Right forelimb (tissue), 1 donor: ENCODE data around the gene RNF144A.

Experiments
- DNase-seq: peaks from one replicate; pipeline ENCODE4 v3.0.0-alpha.2; 2018

RNF144A gene

DNA sequence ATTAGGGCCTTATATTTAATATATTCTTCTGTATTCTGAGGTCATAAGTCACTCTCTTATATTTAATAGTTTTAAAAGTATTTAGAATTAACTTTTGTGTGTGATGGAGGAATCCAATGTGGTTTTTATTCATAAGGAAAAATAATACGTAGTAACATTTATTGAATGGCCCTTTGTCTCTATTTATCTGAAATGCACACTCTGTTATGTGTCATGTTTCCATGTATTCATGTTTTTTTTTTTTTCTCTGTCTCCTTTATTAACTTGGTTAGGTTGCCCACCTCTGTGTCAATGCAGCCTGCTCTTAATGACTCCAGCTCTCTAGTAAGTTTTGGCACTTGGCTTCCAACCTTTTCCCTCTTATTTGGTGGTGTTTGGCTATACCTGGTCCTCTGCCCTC, 33.8 kb downstream of the RNF144A start:
- DNase-seq, result no peak

DNA sequence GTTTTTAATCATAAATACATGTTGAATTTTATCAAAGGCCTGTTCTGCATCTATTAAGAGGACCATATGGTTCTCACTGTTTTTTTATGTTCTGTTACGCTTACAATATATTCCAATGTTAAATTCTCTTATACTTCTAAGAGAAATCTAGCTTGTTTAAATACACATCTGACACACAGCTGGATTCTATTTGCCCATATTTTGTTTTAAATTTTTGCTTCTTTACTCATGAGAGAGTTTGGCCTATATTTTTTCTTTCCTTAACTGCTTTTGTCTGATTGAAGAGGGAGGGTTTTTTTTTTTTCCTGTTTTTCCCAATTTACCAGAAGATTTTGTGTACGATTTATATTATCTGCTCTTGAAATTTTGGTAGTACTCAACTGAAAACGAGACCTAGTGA, 34.9 kb downstream of the RNF144A start:
- DNase-seq, result no peak

DNA sequence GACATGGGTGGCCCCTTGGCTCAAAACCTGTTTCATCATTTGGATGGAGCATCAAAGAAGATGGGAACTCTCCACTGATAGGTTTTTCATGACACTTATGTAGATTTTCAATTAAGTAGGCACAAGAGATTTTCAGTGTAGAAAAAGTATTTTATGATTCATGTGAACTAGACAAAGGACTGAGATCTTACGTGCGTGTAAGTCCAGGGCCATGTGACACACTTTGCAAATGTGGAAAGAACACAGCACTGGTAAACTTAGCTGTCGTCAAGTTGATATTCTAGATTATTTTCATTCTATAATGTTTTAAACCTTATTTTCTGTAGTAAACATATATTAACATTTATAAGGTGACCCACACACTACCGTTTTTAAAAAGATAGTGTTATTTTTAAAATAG, 37.4 kb downstream of the RNF144A start:
- DNase-seq, result no peak

DNA sequence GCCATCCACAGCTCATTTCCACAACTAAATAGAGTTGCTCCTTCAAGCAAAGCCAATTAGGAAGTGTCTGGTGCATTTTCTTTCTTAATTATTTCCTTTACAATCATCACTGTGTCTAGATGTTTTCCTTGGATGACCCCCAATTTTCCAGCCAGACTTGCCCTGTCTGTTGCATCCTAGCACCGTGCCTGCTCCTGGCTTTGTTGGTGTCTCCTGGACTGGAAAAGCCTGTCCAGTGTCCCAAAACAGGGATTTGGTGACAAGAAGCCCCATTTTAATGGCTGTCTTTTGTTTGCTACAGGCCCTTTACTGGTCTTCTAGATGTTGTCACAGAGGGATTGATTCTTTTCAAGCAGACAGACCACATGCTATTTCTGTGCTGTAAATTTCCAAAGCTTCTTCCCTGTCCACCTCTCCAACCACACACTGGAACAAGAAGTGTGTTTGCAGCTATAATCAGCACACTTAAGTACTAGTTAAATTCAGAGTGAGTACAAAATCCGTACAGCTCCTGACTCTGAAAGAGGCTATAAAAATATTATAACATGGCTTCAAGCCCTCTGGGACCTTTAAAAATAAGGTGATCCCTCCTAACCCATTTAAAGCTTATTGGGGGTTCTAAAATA, 38.4 kb downstream of the RNF144A start:
- no peak for DNase-seq

DNA sequence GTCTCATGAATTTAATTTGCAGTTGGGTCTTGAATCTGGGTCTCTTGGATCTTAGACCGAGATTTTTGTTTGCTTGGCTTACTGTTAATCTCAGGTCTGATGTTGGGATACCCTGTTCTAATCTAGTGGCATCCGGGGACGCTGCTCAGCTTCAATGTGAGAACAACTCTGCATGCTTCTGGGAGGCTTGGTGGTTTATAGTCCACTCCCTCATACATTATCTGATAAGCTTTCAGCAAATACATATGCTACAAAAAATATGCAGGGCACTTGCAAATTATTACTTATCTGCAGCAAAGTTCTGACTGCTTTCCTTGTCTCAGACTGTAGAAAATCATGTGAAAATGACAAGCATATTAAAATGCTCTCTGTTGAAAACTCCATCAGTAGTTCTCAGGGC, 39.4 kb downstream of the RNF144A start:
- no peak for DNase-seq

- no peak for DNase-seq
These were observed 40.0 kb downstream of the RNF144A start for GRCh38 chr2:6957031-6957714.

- DNase-seq, result no peak
These were observed 40.9 kb downstream of the RNF144A start for GRCh38 chr2:6957910-6958615.

GRCh38 chr2:6958616-6959235, 41.5 kb downstream of the RNF144A start:
- DNase-seq, result no peak

DNA sequence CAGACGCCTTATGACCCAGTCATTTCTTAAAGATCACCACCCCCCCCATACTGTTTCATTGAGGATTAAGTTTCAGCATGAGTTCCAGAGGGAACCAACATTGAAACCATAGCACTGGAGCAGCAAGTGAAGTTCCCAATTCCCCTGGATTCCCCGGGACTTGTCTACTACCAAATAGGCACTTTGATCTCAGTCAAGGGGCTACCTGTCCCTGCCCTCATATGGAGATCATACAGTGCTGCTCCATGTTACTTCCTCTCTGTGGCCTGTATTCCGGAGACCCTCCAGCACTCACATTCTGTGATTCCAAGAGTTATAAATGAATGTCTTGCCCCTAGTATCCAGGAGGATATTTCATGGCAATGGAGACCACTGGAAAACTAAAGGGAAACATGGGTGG, 42.5 kb downstream of the RNF144A start:
- DNase-seq, result no peak

DNA sequence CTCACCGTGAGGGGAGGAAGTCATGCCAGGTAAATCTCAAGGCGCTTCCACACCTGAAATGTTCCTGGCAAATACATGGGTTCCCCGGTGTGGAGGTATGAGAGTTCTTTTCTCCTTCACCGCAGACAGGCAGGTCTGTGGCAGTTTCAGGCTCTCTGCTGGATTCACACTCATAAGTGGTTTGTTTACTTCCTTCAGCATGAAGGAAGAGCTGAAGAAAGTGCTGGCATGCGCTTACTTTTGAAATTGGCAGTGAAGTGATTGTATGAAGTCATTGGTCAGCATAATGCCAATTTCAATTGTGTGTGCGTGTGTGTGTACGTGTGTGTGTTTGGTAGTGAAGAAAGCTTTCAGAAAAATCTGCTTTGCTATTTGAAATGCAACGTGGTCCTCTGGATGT, 43.4 kb downstream of the RNF144A start:
- no peak for DNase-seq

GRCh38 chr2:6963727-6964126, 46.5 kb downstream of the RNF144A start:
- DNase-seq, result no peak

GRCh38 chr2:6965071-6965795, 48.0 kb downstream of the RNF144A start:
- no peak for DNase-seq

- DNase-seq, result no peak
These were observed 49.3 kb downstream of the RNF144A start for GRCh38 chr2:6966446-6966940.

GRCh38 chr2:6967301-6967700, 50.1 kb downstream of the RNF144A start:
- DNase-seq, result no peak

DNA sequence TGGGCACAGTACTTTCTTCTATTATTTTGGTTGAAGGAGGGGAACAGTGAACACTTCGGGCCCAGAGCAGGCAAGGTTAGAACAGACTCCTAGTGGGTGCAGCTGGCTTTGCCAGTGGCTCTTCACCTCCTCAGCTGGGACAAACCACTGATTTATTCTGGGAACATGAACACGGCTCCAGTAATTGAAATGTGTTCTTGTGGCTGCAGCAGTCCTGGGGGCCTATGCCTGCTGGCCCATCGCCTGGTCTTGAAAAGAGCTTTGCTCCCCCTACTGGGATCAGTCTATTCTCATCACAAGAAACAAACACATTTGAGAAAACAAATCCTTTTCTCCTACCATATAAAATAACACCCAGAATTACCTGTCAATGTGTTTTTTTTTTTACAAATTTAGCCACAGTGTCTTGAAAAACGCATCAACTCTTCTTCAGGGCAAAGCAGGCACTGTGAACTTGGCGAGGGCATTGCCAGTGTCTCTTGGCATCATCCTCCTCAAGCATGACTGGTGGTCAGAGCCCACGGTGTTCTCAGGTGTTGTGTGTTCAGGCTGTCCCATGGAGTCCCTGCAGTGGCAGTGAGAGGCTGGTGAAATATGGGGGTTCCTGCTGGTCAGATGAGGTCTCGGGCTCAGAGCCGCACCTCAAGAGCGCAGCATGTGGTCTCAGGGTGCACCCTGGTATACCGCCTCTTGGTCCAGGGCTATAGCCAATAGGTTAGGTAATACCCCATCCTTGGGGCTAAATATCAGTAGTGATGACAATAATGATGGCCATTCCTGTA, 51.3 kb downstream of the RNF144A start:
- peak; percentile 61 for DNase-seq

- no peak for DNase-seq
These were observed 53.3 kb downstream of the RNF144A start for GRCh38 chr2:6970551-6970950.

GRCh38 chr2:6970976-6971480, 53.8 kb downstream of the RNF144A start:
- no peak for DNase-seq

GRCh38 chr2:6971502-6971901, 54.3 kb downstream of the RNF144A start:
- DNase-seq, result no peak

DNA sequence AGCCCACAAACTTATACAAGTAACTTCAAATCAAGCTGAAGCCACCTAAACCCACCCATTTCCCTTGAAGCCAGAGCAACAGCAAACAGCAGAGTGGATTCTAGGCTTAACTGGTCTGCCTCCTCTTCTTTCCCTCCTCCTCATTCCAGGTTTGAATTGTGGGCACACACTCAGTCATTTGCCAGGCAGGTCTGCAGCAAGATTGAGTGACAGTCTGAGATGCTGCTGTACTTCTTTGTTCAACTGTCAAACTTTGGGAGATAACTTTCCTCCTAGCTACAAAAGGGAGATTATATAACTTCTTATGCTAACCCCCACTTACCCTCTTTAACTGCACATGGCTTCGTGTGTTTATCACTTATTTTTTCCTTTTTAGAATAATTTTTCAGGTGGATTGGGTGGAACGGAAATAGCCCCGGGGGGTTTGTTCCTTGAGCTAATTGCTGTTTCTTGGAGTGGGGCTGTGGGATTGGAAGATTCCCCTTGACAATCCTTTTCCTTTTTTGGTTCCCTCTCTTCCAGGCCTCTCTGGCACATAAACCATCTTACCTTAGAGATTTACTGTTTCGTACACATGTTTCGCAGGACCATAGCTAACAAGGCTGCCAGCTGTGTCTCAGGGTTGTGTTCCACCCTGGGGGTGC, 55.0 kb downstream of the RNF144A start:
- DNase-seq, result no peak

DNA sequence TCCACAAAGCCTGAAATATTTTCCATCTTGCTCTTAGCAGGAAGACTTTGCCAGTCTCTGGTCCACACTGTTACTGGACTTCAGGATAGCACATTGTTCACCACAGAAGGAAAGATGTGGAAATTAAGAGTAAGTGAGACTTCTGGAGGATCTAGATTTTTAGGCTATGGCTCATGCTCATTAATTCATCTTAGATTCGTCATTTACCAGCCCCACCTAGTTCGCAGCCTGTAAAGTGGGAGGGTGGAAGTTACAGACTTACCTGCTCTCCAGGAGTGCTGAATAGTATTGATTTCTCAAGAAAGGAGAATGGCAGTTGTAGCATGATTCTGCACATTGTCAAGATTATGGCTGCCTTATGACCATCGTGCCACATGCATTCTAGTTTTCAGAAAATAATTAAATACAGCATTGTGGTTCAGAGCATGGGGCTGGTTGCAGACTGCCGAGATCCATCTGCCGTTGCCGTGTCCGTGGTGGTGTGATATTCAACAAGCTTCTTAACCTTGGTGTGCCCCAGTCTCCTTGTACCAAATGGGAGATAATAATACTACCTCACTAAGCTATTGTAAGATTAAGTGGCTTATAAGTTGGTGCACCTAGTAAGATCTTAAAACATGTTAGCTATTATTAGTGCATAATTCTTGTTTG, 56.8 kb downstream of the RNF144A start:
- no peak for DNase-seq

GRCh38 chr2:6975988-6976387, 58.8 kb downstream of the RNF144A start:
- DNase-seq, result no peak
